Measurements from ENCODE around the gene AIRE. TPM values are rescaled to one million over a fixed set of nuclear protein-coding genes. Genes with fewer than 3 reads are reported as not detected.

The AIRE gene
- total RNA-seq, 1 experiment from 2014 or later = 0.17 TPM

DNA sequence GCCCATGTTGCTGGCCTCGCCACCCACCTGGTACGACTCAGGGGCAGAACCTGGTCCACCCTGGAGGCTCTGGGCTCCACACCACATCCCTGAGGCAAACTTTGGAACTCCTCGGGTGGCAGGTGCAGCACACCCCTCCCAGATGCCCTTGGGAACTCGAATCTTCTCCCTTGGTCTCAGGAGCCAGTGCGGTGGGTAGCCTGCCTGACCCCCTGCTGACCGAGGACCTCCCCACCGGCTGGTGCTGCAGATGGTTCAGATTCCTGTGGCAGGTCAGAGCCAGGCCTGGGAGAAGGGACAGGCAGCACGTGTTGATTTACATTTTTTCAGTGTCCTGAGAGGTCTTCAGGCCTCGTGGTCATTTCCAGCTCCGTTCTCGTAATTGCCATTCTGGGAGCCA is 59.8 kb downstream of the AIRE start:
- H3K36me3 Mint-ChIP-seq (ENCODE audit: insufficient read depth in 1 of 3, low read depth in 3 of 3) = no peaks in the 10 kb centered on the region
- Histone ChIP-seq H2BK20ac (ENCODE audit: low read depth, low read length, poor library complexity, severe bottlenecking) (no peak overlapping the region), H2AFZ (ENCODE audit: low read length) (no peak overlapping the region), H4K5ac (ENCODE audit: insufficient read length, low read depth, low read length) (no peak overlapping the region), H3K23ac (ENCODE audit: insufficient read length, low read depth, low read length) (no peak overlapping the region), H3K79me1 (ENCODE audit: insufficient read depth, low read depth, low read length, poor library complexity, severe bottlenecking) (no peaks in the 10 kb centered on the region), H3K18ac (ENCODE audit: insufficient read length, low read depth, low read length) (no peak overlapping the region), H2BK120ac (ENCODE audit: low read depth, low read length, poor library complexity, severe bottlenecking) (no peak overlapping the region), H2BK12ac (ENCODE audit: insufficient read length, low read depth, low read length) (no peak overlapping the region), H3K4ac (ENCODE audit: low read depth, low read length) (no peak overlapping the region), H3K14ac (ENCODE audit: insufficient read depth, low read length) (no peak overlapping the region), H3K4me1 (ENCODE audit: insufficient read depth, low read length) (no peaks in the 10 kb centered on the region), H3T11ph (ENCODE audit: low read length) (no peak overlapping the region), H3K4me2 (ENCODE audit: insufficient read depth, insufficient read length, low read length) (no peak overlapping the region), H3K23me2 (ENCODE audit: insufficient read length, low read depth, low read length, poor library complexity, severe bottlenecking) (no peaks in the 10 kb centered on the region), H2AK5ac (ENCODE audit: insufficient read length, low read length) (no peak overlapping the region), H4K91ac (ENCODE audit: insufficient read length, low read depth, low read length) (no peak overlapping the region), H3K9ac (ENCODE audit: extremely low read depth, insufficient read length, low read length) (no peak overlapping the region), H4K8ac (replicated peaks; ENCODE audit: insufficient read length, low read depth, low read length) (no peak overlapping the region), H3K79me2 (ENCODE audit: insufficient read depth, low read length) (no peaks in the 10 kb centered on the region), H3K56ac (ENCODE audit: insufficient read length, low read depth, low read length) (no peak overlapping the region), H3K27ac (ENCODE audit: insufficient read length, low read depth, low read length) (no peak overlapping the region), H3K9me3 (ENCODE audit: control insufficient read depth, low read depth, low read length) (no peaks in the 10 kb centered on the region), H3K27me3 (ENCODE audit: insufficient read depth, low read length) (no peaks in the 10 kb centered on the region), H4K20me1 (ENCODE audit: control insufficient read depth, insufficient read depth, insufficient read length) (no peaks in the 10 kb centered on the region), H2BK5ac (ENCODE audit: insufficient read length, low read length) (no peak overlapping the region), H2BK15ac (ENCODE audit: low read depth, low read length) (no peak overlapping the region)
- no peaks in the 10 kb centered on the region for H3K27me3 Mint-ChIP-seq (ENCODE audit: low read depth)
- H3K27ac Mint-ChIP-seq = no peak overlapping the region
- TF ChIP-seq CTCF (conservative IDR thresholded peaks at IDR 0.05) = no peak
- WGBS (ENCODE audit: extremely low coverage, insufficient read length, low lambda C conversion rate) = no CpG with 5 or more reads among the region's 11 CpGs
- H3K9me3 Mint-ChIP-seq = no peaks in the 10 kb centered on the region
- DNase-seq = no peak
- H3K4me3 Mint-ChIP-seq = no peak overlapping the region
- peaks cover 16 to 31% of the 10 kb centered on the region in 2 experiments for H3K4me1 Mint-ChIP-seq
